GM20000 (cell line): ENCODE results near the gene ADAMTSL2.

Experiments
- DNase-seq: peaks from one replicate; pipeline ENCODE4 v3.0.0; 2012; ENCODE audit warnings: low spot score
- TF ChIP-seq, protein P1 (sequence below): IDR thresholded peaks from 2 replicates; pipeline ENCODE4 v1.5.1; 2012; ENCODE audit warnings: mild to moderate bottlenecking, control low read depth; ENCODE audit errors: extremely low read depth, missing control alignments

The ADAMTSL2 gene

GRCh38 chr9:133604214-133604613 is 69.7 kb downstream of the ADAMTSL2 start:
- DNase-seq, result no peak
- TF ChIP-seq, protein P1, sequence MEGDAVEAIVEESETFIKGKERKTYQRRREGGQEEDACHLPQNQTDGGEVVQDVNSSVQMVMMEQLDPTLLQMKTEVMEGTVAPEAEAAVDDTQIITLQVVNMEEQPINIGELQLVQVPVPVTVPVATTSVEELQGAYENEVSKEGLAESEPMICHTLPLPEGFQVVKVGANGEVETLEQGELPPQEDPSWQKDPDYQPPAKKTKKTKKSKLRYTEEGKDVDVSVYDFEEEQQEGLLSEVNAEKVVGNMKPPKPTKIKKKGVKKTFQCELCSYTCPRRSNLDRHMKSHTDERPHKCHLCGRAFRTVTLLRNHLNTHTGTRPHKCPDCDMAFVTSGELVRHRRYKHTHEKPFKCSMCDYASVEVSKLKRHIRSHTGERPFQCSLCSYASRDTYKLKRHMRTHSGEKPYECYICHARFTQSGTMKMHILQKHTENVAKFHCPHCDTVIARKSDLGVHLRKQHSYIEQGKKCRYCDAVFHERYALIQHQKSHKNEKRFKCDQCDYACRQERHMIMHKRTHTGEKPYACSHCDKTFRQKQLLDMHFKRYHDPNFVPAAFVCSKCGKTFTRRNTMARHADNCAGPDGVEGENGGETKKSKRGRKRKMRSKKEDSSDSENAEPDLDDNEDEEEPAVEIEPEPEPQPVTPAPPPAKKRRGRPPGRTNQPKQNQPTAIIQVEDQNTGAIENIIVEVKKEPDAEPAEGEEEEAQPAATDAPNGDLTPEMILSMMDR, result no peak

DNA sequence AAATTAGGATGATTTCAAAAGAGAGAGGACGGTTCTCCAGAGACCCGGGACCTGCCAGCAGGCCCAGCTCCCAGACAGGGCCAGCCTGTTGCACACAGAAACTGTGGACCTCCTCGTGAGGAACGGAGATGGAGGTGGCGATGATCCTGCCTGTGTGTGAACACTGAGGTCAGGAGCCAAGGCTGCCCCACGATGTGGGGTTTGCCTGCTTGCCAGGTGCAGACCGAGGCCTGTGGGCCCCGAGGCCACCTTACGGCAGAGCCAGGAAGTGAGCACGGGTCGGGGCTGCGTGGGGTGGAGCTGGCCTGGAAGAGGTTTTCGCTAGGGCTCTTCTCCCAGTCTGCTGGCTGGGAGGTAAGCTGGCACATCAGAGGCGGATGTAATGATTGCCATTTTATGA is 70.4 kb downstream of the ADAMTSL2 start:
- TF ChIP-seq, protein P1, result no peak
- no peak for DNase-seq

DNA sequence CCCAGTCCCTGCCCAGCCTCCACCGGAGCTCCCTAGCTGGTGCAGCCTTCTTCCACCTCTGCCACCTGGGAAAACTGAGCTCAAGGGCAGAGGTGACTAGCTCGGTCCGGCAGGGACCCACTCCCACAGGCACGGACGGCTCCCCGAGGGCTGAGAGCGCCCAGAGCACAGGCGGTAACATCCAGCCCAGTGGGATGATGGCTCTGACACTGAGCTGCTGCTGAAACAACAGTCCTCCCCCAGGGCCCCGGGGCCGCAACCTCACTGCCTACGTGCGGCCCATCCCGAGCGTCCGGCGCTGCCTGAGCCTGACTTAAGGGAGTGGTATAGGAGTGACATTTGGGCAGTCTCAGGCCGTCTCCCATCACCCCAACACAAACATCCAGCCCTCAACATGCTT is 70.9 kb downstream of the ADAMTSL2 start:
- TF ChIP-seq, protein P1, result no peak
- DNase-seq, result no peak

- TF ChIP-seq, protein P1, result no peak
- no peak for DNase-seq
These were observed 71.6 kb downstream of the ADAMTSL2 start for GRCh38 chr9:133605856-133606707.

DNA sequence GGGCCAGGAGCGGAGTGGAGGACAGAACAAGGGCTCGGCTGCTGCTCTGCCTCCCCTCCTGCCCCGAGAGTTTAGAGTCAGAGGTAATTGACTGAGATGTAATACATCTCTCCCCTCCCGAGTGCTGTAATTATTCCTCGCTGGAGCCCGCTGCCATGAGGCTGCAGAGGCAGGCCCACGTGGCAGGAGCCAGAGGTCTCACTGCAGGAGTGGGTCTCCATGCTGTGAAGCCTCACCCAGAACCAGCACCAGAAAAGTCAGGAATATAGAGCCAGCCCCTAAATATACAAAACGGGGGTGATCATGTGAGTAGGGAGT is 72.2 kb downstream of the ADAMTSL2 start:
- DNase-seq, result no peak
- TF ChIP-seq, protein P1, result no peak

DNA sequence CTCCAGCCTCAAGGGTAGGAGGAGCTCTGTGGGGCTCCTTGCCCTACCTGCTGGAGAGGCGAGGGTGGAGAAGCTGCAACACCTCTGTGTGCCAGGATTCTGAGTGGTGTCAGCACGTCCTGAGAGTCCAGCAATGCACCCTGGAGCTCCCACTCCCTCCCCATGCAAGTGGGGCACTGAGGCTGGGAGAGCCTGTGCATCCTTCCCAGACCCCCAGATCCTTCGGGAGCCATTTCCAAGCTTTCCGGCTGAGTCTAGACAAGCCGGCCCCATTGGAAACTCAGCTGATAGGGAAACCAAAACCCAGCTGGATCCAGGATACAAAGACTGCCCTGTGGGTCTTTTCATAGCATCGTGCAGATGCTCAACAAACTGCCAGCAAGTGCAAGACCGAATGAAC is 72.9 kb downstream of the ADAMTSL2 start:
- DNase-seq, result no peak
- TF ChIP-seq, protein P1, result no peak

- TF ChIP-seq, protein P1, result no peak
- no peak for DNase-seq
These were observed 73.5 kb downstream of the ADAMTSL2 start for GRCh38 chr9:133607976-133608375.
